Stimulated activated CD8-positive, alpha-beta memory T cell treated with anti-CD3 and anti-CD28 coated beads, Interleukin-12 subunit alpha, Interleukin-12 subunit beta, amount 100 ng/mL, for 4 hours (primary cell): ENCODE data around the gene SRPX2.
"Not testable (repeated sequence)": the region's sequence is repeated elsewhere in the genome, so short reads cannot be mapped to it uniquely, and the experiment has no call there.

Experiments
- DNase-seq: peaks from one replicate; pipeline ENCODE4 v3.0.0-alpha.2; 2020; ENCODE audit warnings: low read depth

The SRPX2 gene

DNA sequence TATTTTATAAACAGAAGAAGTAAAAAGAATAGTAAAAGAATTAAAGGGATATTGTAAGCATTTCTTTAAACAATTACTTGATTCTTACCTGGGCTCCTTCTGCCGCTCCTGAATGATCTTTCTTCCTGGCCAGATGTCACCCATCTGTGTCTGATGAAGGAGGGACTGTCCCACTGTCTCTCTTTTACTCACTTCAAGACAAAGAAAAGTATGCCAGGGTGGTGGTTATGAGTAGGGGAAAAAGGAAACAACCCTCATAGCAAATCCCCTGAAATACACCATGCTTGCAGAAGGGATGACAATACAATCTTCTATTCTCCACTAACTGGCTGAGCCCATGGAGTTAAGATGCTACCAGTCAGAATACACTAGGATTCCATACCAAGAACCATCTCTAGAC is 56.8 kb downstream of the SRPX2 start:
- DNase-seq: no peak

DNA sequence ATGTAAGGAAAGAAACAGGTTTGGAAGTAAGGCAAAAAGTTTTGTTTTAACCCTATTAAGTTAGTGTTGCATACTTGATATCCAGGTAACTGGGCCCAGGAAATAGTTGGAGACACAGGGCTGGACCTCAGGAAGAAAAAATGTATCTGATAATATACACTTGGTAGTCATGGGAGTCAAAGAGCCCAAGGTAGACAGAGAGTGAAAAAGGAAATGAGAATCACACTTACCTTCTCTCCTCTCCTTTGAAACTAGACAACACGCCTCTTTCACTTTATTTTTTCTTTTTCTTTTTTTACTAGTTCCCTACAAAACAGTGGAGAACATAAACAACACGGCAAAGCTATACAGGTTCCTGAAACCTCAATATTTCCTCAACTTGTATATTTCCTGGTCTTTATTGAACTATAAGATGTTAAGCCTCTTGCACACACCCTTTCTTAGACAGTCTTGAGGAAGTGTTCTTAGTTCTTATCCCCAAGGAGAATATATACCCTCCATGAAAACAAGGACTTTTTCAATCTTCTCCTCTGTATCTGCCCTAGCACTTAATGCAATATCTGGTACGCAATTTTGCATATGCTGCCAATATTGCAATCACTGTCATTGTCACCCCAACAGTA is 60.7 kb downstream of the SRPX2 start:
- no peak for DNase-seq

DNA sequence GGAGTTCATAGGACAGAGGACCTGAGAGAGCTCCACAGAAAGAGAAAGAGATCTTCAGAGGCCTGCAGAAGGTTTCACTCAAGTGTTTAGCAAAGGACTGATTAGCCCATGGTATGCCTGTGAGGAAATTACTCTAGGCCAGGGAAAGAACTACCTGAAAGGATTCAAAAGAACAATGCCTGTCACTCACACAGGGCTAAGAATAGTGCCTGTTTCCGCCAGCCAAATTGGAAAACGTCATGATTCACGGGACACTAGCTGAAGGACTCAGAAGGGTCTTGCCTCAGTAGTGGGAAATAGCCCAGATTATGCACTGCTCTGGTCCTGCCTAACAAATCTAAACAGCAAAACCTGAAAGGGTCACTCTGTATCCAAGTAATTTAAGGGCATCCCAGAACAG is 66.8 kb downstream of the SRPX2 start:
- no peak for DNase-seq

DNA sequence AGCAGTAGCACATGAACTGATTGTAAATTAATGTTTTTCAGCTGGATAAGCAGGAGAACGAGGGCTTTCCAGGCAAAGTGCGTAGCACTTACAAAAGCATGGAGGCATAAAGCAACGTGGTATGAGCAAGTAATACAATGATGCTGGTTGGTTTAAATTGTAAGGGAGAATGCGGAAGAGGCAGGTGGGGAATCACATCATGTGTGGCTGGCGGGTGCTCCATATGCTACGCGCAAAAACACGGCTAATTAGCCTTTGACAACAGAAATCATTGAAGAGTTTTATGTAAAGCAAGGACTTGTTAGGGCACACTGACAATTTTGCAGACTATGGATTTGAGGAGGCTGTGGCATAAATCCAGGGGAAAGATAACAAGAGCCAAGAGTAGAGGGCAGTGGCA is 73.4 kb downstream of the SRPX2 start:
- no peak for DNase-seq

DNA sequence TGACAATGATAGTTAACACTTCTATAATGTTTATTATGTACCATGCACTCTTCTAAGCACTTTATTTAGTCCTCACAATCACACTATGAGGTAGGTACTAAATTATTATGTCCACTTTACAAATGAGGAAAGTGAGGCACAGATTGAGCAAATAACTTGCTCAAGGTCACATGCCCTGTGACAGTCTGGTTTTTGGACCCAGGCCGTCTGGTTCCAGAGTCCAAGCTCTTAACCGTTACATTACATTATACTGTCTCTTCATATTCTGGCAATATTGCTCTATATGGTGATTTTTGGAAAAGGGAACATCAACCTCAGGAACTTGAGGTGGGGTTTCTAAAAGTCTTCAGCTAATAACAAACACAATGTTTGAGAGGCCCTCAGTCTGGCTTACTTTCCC is 75.1 kb downstream of the SRPX2 start:
- DNase-seq: no peak

DNA sequence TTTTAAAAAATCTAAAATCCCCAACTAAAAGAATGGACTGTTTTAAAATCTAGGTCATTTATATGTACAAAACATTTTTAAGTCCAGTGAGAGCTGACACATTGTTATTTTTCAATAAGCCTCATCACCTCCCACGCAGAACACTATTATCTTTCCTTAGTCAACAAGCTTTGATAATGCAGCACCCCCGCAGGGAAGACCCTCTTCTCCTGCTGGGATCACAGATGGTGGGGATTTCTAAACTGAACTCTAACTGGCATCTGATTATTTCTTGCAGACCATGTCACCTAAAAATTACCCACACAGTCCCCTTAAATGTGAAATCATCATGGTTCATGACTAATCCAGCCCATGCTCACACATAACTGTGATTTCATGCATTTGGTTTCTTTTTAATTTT is 76.3 kb downstream of the SRPX2 start:
- no peak for DNase-seq

DNA sequence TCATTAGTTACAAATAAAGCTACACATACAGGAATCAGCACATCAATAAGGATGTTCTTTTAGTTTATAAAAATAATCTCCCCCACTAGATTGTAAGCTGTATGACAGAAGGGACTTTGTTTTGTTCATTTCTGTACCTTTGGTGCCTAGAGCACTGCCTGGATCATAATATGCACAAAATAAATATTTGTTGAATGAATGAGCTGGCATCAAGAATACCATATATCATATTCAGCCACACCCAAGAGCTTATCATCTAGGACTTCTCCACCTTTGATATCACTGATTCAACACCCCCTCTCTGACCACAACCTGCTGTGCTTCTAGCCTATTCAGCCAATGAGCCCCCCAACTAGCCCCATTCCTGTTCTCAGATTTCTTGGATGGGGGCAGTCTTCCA is 77.3 kb downstream of the SRPX2 start:
- DNase-seq: no peak

DNA sequence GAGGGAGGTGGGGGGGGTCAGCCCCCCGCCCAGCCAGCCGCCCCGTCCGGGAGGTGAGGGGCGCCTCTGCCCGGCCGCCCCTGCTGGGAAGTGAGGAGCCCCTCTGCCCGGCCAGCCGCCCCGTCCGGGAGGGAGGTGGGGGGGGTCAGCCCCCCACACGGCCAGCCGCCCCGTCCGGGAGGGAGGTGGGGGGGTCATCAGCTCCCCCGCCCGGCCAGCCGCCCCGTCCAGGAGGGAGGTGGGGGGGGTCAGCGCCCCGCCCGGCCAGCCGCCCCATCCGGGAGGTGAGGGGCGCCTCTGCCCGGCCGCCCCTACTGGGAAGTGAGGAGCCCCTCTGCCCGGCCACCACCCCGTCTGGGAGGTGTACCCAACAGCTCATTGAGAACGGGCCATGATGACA is 80.0 kb downstream of the SRPX2 start:
- not testable (repeated sequence) for DNase-seq
